OCI-LY3 (cell line): ENCODE data around the gene HEXIM1.

Experiments
- H2AFZ ChIP-seq: fragments of 200-600, 300-600 bp; shearing (Covaris generic); 2 replicates; pipeline ENCODE4 v1.6.0; 2014; ENCODE audit warnings: antibody characterized with exemption, low read depth, low read length
- H3K27ac ChIP-seq: fragments of 200-600, 300-600 bp; sonication (generic); 2 replicates; pipeline ENCODE4 v1.5.1; 2014; ENCODE audit warnings: mild to moderate bottlenecking, low read length, moderate library complexity, mixed read lengths
- H3K27me3 ChIP-seq: fragments of 200-600, 300-600 bp; sonication (generic); 2 replicates; pipeline ENCODE4 v1.6.1; 2014; ENCODE audit warnings: low read depth, low read length, mixed read lengths
- H3K36me3 ChIP-seq: fragments of 200-600, 300-600 bp; sonication (generic); replicated peaks from 2 replicates; pipeline ENCODE3; 2014; ENCODE audit warnings: low read depth, low read length, mixed read lengths
- H3K4me1 ChIP-seq: fragments of 300-600, 200-600 bp; sonication (generic); 2 replicates; pipeline ENCODE4 v1.6.1; 2014; ENCODE audit warnings: low read length, mixed read lengths
- H3K4me2 ChIP-seq: fragments of 200-600, 300-600 bp; sonication (generic); 2 replicates; pipeline ENCODE4 v1.6.1; 2014; ENCODE audit warnings: low read length, mixed read lengths
- H3K4me3 ChIP-seq: fragments of 300-600, 200-600 bp; sonication (generic); 2 replicates; pipeline ENCODE4 v1.5.1; 2014; ENCODE audit warnings: antibody characterized with exemption, mild to moderate bottlenecking, low read length, moderate library complexity
- H3K79me2 ChIP-seq: fragments of 300-600, 200-600 bp; shearing (Covaris generic); 2 replicates; pipeline ENCODE4 v1.6.1; 2014; ENCODE audit warnings: mild to moderate bottlenecking, low read length, mixed read lengths
- H3K9ac ChIP-seq: fragments of 300-600, 200-600 bp; shearing (Covaris generic); 2 replicates; pipeline ENCODE4 v1.6.0; 2014; ENCODE audit warnings: mild to moderate bottlenecking, low read length, moderate library complexity
- H3K9me3 ChIP-seq: fragments of 200-600, 300-600 bp; shearing (Covaris generic); 2 replicates; pipeline ENCODE4 v1.6.1; 2014; ENCODE audit warnings: low read length, mixed read lengths; ENCODE audit not compliant: insufficient read depth
- H4K20me1 ChIP-seq: fragments of 200-600, 300-600 bp; sonication (generic); 2 replicates; pipeline ENCODE4 v1.6.1; 2016; ENCODE audit warnings: low read length, mixed read lengths; ENCODE audit not compliant: insufficient read depth
- CTCF ChIP-seq: fragments of 200-600, 300-600 bp; sonication (generic); IDR thresholded peaks from 2 replicates; pipeline ENCODE4 v1.5.1; 2014; ENCODE audit warnings: antibody characterized with exemption, low read length, low read depth
- EZH2phosphoT487 ChIP-seq: fragments of 200-600 bp; shearing (Covaris generic); IDR thresholded peaks from 2 replicates; pipeline ENCODE4 v1.6.1; 2018; ENCODE audit warnings: antibody characterized with exemption, mixed run types, low read depth

Gene HEXIM1

GRCh38 chr17:45143094-45143670, 5.1 kb upstream of the HEXIM1 start:
- H3K4me3 ChIP-seq: no peak overlapping the region
- no peaks in the 10 kb centered on the region for H3K36me3 ChIP-seq
- H3K9me3 ChIP-seq: no peaks in the 10 kb centered on the region
- no peak overlapping the region for H3K4me2 ChIP-seq
- no peak overlapping the region for H2AFZ ChIP-seq
- no peaks in the 10 kb centered on the region for H4K20me1 ChIP-seq
- no peak overlapping the region for H3K27ac ChIP-seq
- no peaks in the 10 kb centered on the region for H3K27me3 ChIP-seq
- TF ChIP-seq EZH2phosphoT487 (no peak), CTCF (no peak)
- H3K9ac ChIP-seq: no peak overlapping the region
- H3K79me2 ChIP-seq: peaks cover 6% of the 10 kb centered on the region; the same call in 1 of the 2 replicates
- H3K4me1 ChIP-seq: peaks cover 7% of the 10 kb centered on the region

- Histone ChIP-seq H3K4me3 (no peak overlapping the region), H3K4me2 (no peak overlapping the region), H3K9ac (no peak overlapping the region)
These were observed 4.5 kb upstream of the HEXIM1 start for GRCh38 chr17:45143767-45144198.

GRCh38 chr17:45144199-45145034, 3.9 kb upstream of the HEXIM1 start:
- Histone ChIP-seq H3K4me3 (no peak overlapping the region), H2AFZ (no peak overlapping the region), H3K27me3 (no peaks in the 10 kb centered on the region), H3K79me2 (peaks cover 12% of the 10 kb centered on the region), H3K9ac (no peak overlapping the region), H3K9me3 (no peaks in the 10 kb centered on the region), H4K20me1 (no peaks in the 10 kb centered on the region), H3K4me1 (peaks cover 7% of the 10 kb centered on the region), H3K36me3 (no peaks in the 10 kb centered on the region), H3K27ac (no peak overlapping the region), H3K4me2 (no peak overlapping the region)
- TF ChIP-seq EZH2phosphoT487: no peak
- no peak for TF ChIP-seq CTCF

More at GRCh38 chr17:45143767-45144198, 4.5 kb upstream of the HEXIM1 start:
- Histone ChIP-seq H4K20me1 (no peaks in the 10 kb centered on the region), H3K4me1 (peaks cover 7% of the 10 kb centered on the region), H3K27ac (no peak overlapping the region), H3K79me2 (peaks cover 9% of the 10 kb centered on the region), H3K27me3 (no peaks in the 10 kb centered on the region), H3K9me3 (no peaks in the 10 kb centered on the region), H2AFZ (no peak overlapping the region), H3K36me3 (no peaks in the 10 kb centered on the region)
- TF ChIP-seq EZH2phosphoT487 (no peak), CTCF (no peak)

GRCh38 chr17:45145035-45145389, 3.3 kb upstream of the HEXIM1 start:
- H3K27me3 ChIP-seq: no peaks in the 10 kb centered on the region
- TF ChIP-seq EZH2phosphoT487: no peak
- no peak for TF ChIP-seq CTCF
- no peak overlapping the region for H3K4me2 ChIP-seq

More at GRCh38 chr17:45145035-45145389, 3.3 kb upstream of the HEXIM1 start:
- H3K27ac ChIP-seq: no peak overlapping the region
- H3K9ac ChIP-seq: no peak overlapping the region
- H3K9me3 ChIP-seq: no peaks in the 10 kb centered on the region
- peaks cover 18% of the 10 kb centered on the region for H3K79me2 ChIP-seq
- no peaks in the 10 kb centered on the region for H4K20me1 ChIP-seq
- no peaks in the 10 kb centered on the region for H3K36me3 ChIP-seq
- no peak overlapping the region for H3K4me3 ChIP-seq
- H2AFZ ChIP-seq: no peak overlapping the region
- H3K4me1 ChIP-seq: peaks cover 7% of the 10 kb centered on the region
